NCI-H82 treated with DMSO at 0.1 percent for 48 hours (cell line): ENCODE results near the gene DLEC1.
"Not testable (repeated sequence)": the region's sequence is repeated elsewhere in the genome, so short reads cannot be mapped to it uniquely, and the experiment has no call there.

Experiments used
- DNase-seq: peaks from one replicate; lab custom pipeline; 2025; ENCODE audit not compliant: unreplicated experiment; lab: John Stamatoyannopoulos, UW

The DLEC1 gene

GRCh38 chr3:38119821-38120692, 81.0 kb downstream of the DLEC1 start:
- DNase-seq, result no peak

- no peak for DNase-seq
Measured at GRCh38 chr3:38120693-38121450, 81.9 kb downstream of the DLEC1 start.

- no peak for DNase-seq
Measured at GRCh38 chr3:38121451-38121831, 82.4 kb downstream of the DLEC1 start.

- DNase-seq, result no peak
Measured at GRCh38 chr3:38121832-38122461, 82.9 kb downstream of the DLEC1 start.

- no peak for DNase-seq
Measured at GRCh38 chr3:38122712-38123290, 83.8 kb downstream of the DLEC1 start.

- DNase-seq, result no peak
Measured at GRCh38 chr3:38124324-38125122, 85.5 kb downstream of the DLEC1 start.

- no peak for DNase-seq
Measured at GRCh38 chr3:38125305-38126120, 86.5 kb downstream of the DLEC1 start.

- no peak for DNase-seq
Measured at GRCh38 chr3:38126121-38126892, 87.3 kb downstream of the DLEC1 start.

DNA sequence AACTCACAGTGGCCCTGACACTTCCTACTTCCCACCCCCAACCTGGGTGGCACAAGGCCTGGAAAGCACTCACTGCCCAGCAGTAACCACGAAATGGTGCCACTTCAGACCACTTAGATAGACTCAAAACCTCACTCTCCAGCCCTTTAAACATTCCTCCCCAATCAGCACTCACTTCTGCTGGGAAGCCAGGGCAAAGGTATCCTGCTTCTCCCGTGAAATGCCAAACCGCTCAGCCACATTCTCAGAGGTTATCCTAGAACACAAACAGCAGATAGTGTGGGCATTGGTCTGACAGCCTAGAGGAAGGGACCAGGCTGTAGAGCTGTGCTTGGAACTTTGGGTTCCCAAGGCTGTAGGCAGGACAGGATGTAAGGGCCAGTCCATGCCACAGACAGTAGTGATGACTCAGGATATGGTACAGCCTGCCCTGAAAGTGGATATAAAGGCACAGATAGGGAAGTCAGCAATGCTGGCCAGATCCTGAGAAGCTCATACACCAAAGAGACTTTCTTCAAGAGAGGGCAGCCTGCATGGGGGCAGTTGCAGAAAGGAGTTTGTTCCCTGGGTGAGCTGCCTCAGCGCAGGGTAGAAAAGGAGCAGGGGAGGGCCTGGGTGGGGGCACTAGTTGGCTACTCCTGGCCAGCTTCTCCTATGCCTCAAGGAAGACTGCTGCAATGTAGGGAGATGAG, 88.7 kb downstream of the DLEC1 start:
- DNase-seq, result no peak

DNA sequence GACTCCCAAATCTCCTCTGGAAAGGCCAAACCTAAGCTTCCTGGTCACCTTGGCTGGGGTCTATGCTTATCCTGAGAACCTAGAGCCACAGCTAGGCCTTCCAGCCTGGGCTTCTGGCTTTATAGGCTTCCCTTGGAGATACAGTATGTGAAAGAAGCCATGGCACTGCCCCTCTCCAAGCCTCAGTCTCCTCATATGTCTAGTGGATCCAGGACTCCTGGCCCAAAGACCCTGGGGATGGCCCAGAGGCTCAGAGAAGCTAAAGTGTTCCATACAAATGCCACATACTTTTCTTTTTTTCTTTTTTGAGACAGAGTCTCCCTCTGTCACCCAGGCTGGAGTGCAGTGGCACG, 89.3 kb downstream of the DLEC1 start:
- DNase-seq, result no peak

- no peak for DNase-seq
Measured at GRCh38 chr3:38129058-38129457, 90.0 kb downstream of the DLEC1 start.

DNA sequence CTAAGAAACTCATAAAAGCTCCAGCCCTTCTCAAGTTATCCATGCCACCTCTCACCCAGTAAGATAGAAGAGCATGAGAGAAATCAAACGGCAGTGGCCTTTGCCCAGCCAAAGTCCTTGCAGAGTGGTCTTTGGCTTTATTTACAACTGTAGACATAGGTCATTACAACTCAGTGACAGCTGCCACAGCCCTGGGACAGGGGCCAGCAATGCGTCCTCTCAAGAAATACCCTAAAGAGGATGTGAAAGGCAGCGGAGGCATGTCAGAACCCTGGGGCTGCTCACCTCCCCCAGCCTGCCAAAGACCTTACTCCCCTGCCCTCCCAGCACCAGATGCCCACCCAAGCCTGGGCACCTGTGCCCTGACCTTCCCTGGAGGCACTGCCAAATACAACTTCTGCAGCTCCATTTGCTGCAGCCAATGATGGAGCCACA, 91.6 kb downstream of the DLEC1 start:
- DNase-seq, result no peak

DNA sequence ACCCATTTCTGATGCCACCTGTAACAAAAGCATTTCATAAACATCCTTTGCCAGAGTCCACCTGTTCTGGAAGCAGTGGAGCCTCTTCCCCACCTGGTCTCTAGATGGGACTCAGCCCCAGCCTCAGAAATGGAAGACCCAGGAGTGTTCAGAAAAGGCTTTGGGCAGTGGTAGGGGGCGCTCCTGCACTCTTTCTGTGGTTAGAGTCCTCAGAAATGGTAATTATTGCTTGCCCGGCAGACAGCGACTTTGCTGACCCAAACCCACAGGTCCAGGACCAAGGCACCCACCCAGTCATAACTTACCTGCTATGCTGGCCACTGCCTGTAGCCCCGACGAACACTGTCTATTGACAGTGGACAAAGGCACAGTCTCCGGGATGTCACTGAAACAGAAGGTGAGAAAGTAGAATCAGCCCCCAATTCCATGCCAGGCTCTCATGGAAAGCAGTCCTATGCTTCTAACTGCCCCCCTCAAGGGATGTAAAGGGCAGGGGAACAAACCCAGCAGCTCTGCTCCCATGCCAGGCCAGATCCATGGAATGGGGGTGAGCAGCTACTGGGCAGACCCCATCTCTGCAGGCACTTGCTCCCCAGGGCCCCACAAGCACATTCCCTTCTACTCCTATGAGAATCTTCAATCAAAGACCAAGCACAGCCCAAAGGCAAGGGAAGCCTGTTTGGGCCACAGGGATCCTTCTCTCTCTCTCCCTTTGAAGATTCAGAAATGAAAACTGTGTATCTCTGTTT, 92.8 kb downstream of the DLEC1 start:
- DNase-seq, result no peak

DNA sequence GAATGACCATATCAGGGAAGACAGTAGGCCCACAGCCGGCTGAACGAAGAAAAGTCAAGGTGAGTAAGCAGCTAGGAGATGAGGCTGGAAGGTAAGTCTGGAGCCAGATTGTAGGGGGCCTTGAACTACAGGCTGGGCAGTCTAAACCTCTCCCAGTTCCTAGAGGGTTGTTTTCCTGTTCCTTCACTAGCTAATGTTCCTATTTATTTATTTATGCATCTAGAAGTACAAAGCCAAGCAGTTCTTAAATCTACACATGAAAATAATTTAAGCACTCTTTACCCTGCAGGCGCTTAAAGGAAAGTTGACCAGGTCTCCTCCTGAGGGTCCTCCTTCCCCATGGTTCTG, 94.2 kb downstream of the DLEC1 start:
- DNase-seq, result no peak

DNA sequence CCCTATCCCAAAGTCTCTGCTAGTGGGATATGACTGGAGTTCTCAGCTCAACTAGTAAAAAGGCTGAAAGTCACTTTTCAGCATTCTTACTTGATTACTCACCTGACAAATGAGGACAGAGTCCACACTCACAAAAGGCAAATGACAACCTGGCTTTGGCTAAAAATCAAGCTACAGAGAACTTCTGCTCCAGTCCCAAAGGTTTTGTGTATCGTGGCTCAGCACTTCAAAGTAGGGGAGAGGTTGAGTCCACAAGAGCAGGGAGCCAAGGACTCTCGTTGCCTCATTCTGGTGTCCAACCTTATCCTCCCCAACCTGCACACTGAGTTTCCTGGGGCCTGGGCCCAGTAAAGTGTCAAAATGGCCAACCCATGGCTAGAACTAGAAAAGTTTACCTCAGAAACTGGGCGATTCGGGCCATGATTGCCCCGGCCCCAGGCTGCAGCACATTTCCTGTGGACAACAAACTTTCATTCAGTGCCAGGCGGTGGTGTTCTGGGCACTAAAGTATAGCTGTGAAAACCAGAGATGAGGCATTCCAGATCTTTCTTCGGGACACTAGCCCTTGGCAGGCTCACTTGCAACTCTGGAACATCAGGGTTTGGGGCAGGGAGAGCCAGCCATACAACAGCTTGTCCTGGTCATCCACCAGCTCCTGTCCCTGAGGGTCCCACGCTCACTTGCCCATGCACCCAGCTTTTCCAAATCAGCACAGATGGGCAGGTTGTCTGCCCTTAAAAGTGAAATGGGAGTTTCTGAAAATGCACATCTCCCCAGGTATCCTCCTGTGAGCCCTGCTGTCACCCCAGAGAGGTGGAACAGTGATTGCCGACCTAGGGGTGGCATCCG, 94.8 kb downstream of the DLEC1 start:
- DNase-seq, result no peak

DNA sequence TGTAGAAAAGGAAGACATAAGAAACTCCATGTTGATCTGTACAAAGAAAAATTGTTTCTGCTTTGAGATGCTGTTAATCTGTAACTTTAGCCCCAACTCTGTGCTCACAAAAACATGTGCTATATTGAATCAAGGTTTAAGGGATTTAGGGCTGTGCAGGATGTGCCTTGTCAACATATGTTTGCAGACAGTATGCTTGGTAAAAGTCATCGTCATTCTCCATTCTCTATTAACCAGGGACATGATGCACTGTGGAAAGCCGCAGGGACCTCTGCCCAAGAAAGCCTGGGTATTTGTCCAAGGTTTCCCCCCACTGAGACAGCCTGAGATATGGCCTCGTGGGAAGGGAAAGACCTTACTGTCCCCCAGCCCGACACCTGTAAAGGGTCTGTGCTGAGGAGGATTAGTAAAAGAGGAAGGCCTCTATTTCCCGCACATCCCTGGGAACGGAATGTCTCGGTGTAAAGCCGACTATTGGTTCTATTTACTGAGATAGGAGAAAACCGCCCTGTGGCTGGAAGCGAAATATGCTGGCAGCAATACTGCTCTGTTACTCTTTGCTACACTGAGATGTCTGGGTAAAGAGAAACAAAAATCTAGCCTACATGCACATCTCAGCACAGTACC, 95.6 kb downstream of the DLEC1 start:
- not testable (repeated sequence) for DNase-seq
